Right lobe of liver (tissue), 4 donors: Measurements from ENCODE around the gene MAP3K2.

Experiments
- CTCF ChIP-seq, 4 donors: fragments of 200-600 bp in 3 of 4; fragments of 450-650 bp in 1 of 4; IDR thresholded peaks; one replicate each; pipeline versions ENCODE4 v1.5.1 to v1.8.0; 2016 to 2022; ENCODE audit warnings: antibody characterized with exemption in 4 of 4, mild to moderate bottlenecking in 2 of 4
- POLR2A ChIP-seq: fragments of 450-650 bp; IDR thresholded peaks from one replicate; pipeline ENCODE4 v1.6.1; 2017; ENCODE audit warnings: antibody characterized with exemption, mild to moderate bottlenecking
- donor health status: DM: no; HTN: no; CAD: no.
- donor health status: DM: no; HTN: no; CAD: no.
- donor health status: DM: no; HTN: yes; CAD: no.

DNA sequence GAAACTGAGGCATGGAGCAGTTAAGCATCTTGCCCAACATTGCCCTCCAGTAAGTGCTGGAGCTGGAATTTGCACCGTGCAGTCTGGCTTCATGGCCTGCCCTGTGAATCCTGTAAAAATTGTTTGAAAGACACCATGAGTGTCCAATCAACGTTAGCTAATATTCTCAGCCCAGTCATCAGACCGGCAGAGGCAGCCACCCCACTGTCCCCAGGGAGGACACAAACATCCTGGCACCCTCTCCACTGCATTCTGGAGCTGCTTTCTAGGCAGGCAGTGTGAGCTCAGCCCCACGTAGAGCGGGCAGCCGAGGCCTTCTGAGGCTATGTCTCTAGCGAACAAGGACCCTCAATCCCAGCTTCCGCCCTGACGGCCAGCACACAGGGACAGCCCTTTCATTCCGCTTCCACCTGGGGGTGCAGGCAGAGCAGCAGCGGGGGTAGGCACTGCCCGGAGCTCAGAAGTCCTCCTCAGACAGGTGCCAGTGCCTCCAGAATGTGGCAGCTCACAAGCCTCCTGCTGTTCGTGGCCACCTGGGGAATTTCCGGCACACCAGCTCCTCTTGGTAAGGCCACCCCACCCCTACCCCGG lies 31.8 kb upstream of the MAP3K2 start:
- TF ChIP-seq CTCF (IDR thresholded peaks at IDR 0.05), result no peak
- peak; percentile 70 for TF ChIP-seq POLR2A
